Caki2 (cell line): ENCODE measurements around the gene RNPEPL1. TPM values are rescaled to one million over a fixed set of nuclear protein-coding genes. Genes with fewer than 3 reads are reported as not detected.
"Not testable (repeated sequence)": the region's sequence is repeated elsewhere in the genome, so short reads cannot be mapped to it uniquely, and the experiment has no call there.

Experiments
- DNase-seq: peaks from one replicate; pipeline ENCODE4 v3.0.0-alpha.2; 2015; ENCODE audit warnings: low read depth
- in situ Hi-C: cut with HindIII; loops from 2 replicates; pipeline ENCODE4 v1.10.0; 2016; ENCODE audit warnings: low sequenced_read_pairs, low pct_unique_long_range_greater_than_20kb, mixed read lengths
- total RNA-seq: library from RNA; depleted of rRNA; stranded (reverse); fragments of >200 nt; shearing (Covaris generic); gene quantifications from 2 replicates; pipeline ENCODE4 v1.2.3, GENCODE V29; 2014; ENCODE audit warnings: low replicate concordance

RNPEPL1 gene
- total RNA-seq, 1 experiment from 2014 or later: 7.7 TPM

DNA sequence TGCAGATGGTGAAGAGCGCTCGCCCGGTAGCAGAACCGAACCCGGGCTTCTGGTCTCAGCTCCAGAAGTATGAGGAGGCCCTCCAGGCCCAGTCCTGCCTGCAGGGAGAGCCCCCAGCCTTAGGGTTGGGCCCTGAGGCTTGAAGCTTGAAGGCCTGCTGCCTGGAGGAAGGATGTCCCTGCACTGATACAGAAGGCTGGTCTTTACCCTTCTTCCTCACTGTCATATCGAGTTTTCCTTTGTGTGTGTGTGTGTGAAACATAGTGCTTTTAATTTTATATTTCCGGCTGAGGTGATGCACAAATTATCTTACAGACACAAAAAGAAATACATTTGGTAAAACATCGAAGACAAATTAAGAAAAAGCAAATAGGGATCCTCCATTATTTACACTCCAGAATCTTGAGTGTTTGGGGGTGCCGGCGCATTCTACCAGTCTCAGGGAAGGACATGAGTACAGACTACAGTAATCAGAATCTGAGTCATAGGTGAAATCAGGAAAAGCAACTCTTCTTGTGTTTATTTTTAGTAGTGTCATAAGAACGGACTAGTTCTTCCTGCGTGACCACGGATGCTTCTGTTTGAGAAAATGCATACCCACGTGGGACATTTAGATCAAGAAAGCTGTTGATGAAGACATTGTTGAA, 6.8 kb upstream of the RNPEPL1 start:
- in situ Hi-C loops: no loop called here
- no peak for DNase-seq

DNA sequence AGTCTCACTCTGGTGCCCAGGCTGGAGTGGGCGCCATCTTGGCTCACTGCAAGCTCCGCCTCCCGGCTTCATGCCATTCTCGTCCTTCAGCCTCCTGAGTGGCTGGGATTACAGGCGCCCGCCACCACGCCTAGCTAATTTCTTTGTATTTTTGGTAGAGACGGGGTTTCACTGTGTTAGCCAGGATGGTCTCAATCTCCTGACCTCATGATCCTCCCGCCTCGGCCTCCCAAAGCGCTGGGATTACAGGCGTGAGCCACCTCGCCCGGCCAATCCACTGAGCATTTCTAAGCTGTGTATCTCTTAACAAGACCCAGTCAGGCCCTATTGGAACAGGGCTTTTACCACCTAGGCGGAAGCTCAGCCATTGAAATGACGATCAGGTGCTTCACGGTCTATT, 5.1 kb upstream of the RNPEPL1 start:
- in situ Hi-C loops: not testable (repeated sequence)

DNA sequence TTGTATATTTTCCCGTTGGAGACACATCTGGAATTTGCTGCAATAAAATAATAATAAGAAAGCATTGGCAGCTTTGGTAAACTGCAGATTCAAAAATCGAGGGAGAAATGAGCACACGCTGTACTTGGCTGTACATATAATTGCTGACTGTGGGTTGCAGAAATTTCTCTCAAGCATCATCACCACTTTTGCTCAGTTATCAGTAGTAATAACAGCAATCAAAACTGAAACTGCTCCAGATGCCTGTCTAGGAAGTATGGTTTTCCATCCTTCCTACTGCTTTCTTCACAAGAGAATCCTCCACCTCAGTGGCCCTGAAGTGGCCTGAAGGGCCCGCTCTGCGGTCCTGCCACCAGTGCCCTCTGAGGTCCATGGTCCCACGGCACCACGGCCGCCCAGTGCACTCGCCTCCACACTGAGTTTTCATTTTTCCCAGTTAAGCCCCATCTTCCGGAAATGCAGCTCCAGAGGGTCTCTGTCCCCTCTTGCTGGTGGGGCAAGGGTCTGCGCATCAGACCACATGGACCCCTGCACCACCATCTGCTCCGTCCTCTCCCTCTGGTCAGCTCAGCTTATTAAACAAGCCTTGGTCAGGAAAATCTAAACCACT, 4.2 kb upstream of the RNPEPL1 start:
- DNase-seq: no peak
- in situ Hi-C loops: no loop called here

More for the DNA sequence above, 5.1 kb upstream of the RNPEPL1 start:
- DNase-seq: not testable (repeated sequence)

DNA sequence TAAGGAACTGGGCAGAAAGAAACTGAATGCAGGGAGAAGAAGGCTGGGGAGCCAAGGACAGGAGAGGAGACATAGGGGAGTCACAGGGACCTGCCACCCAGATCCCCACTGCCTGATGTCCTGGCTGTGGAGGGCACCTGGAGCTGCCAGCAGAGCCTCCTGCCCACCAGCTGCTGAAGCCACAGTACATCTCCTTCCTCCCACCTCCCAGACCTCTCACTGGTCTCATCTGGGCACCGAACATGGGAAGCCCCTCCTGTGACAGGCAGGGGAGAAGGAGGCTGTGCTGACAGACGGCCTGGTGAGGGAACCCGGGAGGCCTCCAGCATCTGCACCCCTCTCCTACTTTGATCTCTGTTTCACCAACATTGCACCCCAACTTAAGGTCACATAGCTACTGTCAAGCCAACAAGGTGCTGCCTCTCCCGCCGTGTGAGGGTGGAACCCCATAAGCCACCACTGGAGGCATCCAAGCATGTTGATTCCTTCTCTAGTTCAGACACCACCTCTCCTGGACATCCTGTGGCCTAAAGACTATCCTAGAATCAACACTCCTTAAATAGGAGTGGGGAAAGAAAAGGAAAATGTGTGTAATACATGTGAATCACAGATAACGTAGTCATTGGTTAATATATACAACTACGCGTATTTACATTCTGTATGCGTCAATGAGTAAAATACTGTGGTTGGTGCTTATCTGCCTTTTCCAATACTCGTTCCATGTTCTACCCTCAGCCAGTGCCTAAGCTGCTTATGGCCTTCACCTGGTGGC, 3.5 kb upstream of the RNPEPL1 start:
- DNase-seq: peak; percentile 66
- in situ Hi-C loops: no loop called here

DNA sequence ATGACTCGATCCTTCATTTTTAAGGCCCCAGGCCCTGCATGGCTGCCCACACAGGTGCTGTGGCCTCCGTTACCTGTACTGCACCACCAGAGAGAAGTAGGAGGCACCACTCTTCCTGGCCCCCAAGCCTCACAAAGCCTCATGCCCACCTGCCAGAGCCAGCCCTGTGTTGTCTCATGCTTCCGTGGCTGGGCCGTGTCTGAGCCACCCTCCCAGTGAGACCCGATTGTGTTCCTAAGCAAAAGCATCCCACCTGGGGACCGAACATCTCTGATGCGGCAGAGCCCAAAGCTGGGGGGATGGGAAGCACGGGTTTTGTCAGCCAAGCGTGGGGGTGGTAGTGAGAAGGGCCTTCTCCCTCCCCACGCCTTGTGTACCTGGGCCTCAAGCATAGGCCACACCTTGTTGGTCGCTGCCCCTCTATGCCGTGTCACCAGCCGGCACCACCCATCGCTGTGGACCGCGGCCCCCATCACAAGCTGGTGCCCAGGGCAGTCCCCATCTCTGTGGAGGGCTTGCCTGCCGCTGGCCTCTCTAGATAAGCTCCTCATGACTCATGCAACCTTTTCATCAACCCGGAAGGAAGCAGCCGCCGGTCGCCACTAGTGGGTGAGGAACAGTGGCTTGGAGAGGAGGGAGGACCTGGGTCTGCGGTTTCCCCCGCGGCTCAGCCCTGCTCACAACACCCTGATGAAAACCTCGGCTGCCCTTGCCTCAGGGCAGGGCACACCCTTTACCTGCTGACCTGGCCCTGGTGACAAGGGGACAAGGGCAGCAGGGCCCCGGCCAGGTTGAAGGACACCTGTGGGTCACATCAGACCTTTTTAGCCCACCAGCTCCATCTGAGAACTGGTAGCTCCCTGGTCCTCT, 2.7 kb upstream of the RNPEPL1 start:
- DNase-seq: peak; percentile 92
- in situ Hi-C loops: no loop called here

DNA sequence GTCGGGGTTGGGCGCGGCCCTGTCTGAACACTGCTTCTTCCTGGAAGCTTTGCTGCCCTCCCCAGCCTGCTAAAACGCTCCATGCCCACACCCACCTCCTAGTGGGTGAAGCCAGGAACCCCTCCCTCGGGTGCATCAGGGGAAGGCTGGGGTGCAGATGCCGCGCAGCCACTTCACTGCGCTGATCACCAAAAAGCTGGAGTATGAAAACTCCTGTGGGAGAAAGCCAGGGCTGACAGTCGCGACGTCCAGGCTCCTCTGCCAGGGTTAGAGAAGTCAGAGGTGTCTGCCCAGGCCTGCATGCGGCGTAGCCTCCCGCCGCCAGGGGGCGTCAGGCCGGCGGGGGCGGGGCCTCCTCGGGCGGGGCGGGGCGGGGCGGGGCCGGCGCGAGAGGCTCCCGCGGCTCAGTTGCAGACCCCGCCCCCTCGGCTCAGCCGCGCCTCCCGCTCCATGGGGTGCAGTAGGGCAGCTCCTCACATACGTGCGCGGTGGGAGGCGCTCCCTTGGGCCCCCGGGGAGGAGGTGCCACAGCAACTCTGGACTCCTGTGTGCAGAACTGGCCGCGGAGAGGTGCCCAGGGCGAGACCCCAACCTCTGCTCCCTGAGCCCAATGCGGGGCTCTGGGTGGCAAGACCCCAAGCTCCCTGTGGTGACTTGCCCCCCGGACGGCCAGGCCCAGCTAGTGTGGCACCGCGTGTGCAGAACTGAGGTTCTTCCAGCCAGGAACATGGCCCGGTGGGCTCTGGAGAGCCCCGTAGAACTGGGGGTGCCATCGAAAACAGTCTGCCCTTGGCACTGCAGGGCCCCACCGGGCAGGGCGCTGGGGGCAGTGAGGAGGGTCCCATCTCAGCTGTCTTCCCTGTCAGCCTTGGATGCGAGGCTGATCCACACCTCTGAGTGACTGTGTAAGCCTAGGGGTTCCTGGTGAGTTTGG, 1.8 kb upstream of the RNPEPL1 start:
- in situ Hi-C loops: no loop called here

DNA sequence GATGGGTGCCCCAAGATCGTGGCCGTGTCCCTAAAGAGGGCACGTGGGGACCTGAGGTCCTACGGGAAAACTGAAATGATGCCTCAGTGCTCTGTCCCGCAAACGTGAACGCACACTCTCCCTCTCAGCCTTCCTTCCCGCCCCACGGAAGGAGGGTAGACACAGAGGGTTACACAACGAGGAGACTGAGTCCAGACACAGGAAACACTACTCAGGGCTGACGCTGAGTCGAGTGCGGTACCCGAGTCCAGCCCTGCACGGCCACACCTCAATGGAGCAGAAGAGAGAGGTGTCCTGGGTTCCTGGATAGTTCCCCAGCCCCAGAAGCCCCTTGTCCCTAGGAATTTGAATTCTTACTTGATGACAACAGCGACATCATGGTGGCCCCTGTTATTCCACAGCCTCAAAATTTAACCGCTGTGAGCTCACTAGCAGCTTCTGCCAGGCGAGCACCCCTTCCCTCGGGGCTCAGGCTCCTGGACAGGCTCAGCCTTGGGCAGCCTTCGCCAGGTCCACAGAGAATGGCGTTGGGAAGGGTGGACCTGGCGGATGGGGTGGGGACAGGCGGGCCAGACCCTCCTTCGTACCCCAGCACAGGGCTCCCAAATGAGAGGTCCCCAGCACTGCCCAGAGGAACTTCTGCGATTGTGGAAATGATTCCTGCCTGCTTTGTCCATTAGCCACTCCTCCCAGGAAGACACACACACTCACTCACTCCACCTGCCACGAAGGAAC, 980 bp upstream of the RNPEPL1 start:
- in situ Hi-C loops: no loop called here
- DNase-seq: no peak

More for the DNA sequence above, 1.8 kb upstream of the RNPEPL1 start:
- DNase-seq: peak; percentile 69

DNA sequence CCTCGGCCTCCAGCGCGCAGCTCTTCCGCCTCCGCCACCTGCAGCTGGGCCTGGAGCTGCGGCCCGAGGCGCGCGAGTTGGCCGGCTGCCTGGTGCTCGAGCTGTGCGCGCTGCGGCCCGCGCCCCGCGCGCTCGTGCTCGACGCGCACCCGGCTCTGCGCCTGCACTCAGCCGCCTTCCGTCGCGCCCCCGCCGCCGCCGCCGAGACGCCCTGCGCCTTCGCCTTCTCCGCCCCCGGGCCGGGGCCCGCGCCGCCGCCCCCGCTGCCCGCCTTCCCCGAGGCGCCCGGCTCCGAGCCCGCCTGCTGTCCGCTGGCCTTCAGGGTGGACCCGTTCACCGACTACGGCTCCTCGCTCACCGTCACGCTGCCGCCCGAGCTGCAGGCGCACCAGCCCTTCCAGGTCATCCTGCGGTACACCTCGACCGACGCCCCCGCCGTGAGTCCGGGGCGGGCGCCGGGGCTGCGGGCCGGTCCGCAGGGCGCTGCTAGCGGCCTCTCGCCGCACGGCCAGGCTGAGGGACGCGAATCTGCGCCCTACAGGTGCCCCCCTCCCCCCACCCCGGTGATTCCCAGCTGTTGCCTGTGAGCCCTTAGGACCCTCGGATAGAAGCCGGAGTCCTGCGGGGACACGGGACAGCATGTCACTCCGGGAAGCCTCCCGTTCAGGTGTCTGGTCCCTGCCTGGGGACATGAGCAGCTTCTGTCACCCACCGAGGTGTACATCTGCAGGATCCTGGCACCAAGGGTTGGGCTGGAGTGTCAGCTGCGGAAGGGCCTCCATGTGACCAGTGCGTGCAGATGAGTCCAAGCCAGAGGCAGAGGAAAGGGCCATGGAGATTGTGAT, 616 bp downstream of the RNPEPL1 start:
- in situ Hi-C loops: no loop called here
- no peak for DNase-seq

DNA sequence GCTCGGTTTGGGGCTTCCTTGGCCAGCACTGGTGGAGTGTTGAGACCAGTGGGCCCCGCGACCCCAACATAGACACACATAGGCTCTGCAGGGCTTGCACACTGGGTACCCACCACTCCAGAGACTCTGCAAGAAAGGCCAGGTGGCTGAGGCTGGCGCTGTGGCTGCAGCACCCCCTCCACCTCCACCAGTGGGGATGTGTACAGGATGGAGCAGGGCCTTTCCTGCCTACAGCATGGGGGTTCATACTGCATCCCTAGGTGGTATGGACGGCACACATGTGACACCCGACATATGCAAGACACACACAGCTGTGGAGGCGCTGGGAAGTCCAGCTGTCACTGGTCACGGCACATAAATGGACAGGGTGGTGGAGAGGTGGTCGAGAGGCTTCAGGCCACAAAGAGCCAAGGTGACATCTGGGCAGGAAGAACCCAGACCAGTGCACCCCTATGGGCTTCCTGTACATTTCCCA, 1.3 kb downstream of the RNPEPL1 start:
- in situ Hi-C loops: no loop called here
- DNase-seq: no peak

DNA sequence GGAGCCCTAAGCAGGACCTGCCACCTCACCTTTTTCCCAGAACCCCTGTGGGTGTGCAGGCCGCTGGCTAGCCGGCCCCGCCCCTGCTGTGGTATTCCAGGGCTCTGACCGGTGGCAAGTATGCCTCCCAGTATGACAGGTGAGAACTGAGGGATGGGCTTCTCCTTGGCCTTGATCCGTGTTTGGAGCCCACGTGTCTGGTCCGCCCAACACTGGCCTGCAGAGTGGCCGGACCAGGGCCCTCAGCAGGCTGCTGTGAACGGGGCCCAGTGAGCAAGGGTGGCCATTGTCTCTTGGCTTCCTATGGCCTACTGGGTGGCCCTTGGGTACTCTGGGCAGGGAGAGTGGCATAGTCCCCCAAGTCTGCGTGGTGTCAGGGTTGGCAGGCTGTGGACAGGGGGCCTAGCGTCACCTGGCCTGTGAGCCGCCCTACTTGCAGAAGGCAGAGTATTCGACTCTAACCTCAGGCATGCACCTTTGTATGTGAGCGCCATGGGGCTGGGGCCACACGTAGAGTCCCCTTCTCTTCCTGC, 1.8 kb downstream of the RNPEPL1 start:
- DNase-seq: no peak
- in situ Hi-C loops: no loop called here

DNA sequence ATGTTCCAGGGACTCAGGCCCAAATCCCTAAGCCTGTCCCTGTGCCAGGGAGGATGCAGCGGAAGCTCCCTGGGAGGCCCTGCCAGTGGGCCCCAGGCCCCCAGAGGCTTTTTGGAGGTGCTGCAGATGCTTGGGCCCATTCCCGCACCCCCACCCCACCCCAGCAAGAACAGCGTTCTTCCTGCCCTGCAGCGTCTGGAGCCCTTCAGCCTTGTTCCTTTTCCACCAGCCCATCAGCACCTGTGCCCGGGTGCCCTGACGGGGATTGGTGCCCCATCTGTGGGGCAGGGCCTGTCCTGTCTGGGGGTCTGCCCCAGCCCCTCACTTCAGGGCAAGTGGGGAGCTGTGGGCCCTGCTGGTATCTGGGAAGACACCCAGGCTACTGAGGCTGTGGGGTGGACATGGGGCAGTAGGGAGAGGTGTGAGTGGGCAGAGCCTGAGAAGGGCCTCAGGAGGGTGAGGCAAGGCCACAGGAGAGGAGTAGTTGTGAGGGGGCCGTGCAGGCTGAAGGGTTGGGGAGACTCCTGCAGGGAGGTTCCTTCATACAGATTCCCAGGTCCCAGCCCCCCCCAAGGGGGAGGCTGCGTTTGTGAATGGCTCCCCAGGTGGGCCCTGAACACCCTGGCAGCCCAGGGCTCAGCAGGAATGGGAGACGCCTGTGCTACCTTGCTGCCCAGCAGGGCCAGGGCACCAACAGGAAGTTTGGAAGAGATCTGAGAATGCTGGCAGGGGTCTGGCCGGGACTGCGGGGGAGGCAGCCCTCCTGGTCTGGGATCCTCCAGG, 2.4 kb downstream of the RNPEPL1 start:
- in situ Hi-C loops: no loop called here
- DNase-seq: no peak

DNA sequence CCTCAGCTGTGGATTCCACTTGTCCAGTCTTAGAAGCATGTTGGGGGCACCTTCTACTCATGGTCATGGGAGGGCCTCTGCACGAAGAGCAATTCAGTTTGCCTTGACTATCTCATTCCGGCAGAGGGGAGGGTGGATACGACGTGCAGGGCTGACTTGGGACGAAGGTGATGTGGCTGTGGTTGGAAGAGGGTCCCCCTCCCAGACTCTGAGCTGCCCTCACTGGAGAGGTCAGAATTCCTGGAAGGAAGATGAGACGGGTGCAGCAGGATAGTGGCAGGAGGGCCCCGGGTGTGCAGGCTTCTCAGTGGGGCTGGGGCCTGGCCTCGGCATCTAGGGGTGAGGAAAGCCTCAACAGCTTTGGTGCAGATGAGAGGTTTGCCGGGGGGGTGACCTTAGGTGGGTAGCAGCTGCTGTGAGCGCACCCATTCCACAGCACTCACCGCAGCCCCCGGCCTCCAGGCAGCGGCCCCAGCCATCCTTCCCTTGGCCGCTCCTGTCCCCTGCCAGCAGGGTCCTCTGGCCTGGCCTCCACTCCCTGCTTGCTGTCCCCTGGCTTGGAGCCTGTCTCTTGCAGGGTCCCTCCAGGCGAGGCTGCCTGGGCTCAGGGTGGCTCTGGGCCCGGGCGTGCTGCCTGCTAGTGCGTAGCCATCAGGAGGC, 3.2 kb downstream of the RNPEPL1 start:
- in situ Hi-C loops: no loop called here
- DNase-seq: no peak

DNA sequence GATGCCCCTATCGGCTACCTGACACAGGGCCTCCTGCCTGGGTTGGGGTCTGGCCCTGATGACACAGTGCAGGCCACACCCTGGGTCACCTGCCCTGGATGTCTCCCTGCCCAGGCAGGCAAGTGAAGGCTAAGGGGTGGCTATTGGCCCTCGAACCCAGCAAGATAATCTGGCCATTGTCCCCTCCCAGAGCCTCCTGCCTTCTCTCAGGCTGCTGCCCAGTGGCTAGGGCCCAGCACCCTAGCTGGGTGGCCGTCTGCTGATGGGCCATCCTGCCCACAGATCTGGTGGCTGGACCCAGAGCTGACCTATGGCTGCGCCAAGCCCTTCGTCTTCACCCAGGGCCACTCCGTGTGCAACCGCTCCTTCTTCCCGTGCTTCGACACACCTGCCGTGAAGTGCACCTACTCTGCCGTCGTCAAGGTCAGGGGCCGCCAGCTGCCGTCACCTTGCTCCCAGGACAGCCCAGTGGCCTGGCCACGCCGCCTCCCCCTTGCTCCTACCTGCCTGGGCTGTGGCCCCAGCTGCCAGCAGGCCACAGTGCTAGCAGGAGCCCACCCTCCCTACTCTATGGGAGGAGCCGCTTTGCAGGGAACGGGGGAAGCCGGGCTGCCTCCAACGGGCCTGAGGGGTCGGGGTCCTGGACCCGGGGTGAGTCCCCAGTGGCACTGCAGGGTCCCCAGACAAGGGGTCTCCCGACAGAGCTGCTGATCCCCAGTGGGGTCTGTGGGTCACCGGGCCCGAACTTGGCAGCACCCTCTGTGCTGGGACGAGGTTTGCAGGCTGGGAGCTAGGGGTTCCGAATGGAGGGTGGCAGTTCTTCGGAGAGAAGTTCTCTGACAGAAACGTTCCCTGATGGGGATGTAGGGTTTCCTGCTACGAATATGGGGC, 4.1 kb downstream of the RNPEPL1 start:
- in situ Hi-C loops: no loop called here
- DNase-seq: no peak

DNA sequence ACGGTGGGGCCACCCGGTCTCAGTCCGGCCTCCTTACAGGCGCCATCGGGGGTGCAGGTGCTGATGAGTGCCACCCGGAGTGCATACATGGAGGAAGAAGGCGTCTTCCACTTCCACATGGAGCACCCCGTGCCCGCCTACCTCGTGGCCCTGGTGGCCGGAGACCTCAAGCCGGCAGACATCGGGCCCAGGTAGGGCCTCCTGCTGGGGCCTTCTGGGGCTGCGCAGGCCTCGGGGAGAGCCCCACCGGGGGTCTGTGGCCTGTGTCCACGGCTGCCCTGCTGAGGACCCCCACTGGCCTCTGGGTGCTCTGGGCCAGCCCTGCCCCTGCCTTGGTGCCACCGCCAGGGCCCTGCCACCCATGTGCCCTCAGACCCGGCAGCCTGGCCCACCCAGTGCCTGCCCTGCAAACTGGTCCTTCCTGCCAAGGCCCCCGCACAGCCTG, 4.8 kb downstream of the RNPEPL1 start:
- DNase-seq: no peak
- in situ Hi-C loops: no loop called here
